NCI-H2227 (cell line): ENCODE results near the gene PLXND1.

Source experiments
- DNase-seq: peaks from one replicate; lab custom pipeline; 2025; ENCODE audit not compliant: unreplicated experiment; lab: John Stamatoyannopoulos, UW

The PLXND1 gene

DNA sequence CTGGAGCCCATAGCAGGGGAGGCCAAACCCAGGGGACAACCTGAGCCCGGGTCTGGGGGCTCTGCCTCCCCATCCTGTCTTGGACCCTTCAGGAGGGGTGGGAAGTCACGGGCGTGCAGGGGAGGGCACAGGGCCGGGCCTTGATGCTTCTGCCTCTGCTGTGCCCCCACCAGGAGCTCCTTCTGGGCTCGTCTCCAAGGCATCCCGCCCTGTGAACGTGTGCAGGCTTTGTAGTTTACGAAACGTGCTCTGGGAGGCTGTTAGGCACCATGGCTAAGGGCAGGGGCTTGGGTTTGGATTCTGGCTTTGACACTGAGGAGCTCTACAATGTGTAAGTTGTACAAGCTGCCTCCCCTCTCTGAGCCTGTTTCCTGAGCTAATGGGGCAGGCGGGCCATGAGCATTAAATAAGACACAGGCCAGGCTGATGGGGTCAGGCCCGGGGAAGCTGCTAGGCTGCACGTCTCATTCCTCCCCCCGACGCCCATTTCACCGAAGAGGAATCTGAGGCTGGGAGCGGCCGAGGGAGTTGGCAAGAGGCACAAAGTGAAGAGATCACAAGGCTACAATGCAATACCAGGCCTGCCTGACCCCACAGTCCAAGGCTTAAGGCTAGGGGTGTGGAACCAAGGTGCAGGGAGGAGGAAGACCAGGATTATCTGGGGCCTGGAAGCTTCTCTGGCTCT, 19.6 kb downstream of the PLXND1 start:
- no peak for DNase-seq

DNA sequence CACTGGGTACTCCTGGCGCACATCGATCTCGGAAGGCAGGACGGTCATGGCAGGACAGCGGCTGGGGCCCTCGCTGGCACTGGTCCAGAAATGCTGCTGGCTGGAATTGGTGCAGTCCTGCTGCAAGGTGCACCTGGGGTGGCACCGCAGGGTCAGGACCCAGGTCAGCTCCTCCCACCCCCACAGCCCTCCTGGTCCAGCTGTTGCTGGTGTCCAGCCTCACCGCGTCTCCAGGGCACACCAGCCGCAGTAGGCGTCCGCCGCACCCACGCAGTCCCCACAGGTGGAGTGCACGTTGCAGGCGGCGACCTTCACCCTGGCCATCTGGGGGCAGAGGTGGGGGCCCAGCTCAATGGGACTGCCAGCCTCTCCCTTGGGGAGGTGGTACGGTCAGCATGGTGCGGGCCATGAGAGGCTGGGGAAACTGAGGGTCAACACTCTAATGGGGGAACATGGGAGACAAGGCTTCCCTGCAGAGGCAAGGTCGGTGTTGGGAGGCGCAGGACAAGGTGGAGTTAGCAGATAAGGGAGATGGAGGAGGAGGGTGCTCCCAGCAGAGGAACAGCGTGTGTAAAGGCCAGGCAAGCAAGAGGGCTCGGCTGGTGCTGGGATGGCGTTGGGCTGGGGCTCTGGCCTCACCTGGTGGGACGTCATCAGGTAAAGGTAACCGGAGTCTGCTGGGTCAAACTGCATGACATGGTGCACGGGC, 20.4 kb downstream of the PLXND1 start:
- DNase-seq = no peak

DNA sequence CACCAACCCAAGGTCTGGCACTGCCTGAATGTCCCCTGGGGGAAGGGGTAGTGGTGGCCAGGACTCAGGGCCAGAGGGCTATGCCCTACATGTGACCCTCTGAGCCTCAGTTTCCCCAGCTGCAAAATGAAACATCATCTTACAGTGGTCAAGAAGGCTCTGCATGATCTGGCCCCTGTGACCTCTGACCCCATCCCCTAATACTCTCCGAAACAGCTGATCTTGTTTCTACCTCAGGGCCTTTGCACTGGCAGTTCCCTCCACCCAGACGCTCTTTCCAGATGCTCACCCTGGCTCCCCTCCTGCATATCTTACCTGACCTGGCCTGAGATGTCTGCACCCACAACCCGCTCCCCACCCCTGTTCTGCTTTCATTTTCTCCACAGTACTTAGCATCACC, 21.8 kb downstream of the PLXND1 start:
- DNase-seq = no peak

- no peak for DNase-seq
Observed at GRCh38 chr3:129583289-129583688, 23.2 kb downstream of the PLXND1 start.

DNA sequence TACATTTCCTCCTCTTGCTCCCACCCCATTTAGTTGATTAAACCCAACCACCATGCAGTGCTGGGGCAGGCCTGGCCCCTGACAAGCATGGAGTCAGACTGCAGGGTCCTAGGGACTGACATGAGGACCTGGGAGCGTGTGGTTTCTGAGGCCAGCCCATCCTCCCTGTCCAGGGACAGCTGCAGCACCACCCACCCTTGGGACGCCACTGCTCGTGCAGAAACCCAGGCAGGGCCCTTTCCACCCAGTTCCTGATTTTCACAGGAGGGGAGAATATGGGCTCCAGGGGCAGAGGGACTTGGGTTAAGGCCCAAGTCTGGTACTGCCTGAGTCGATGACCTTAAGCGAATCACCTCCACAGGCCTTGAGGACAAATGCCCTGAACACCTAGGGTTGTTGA, 23.7 kb downstream of the PLXND1 start:
- no peak for DNase-seq

DNA sequence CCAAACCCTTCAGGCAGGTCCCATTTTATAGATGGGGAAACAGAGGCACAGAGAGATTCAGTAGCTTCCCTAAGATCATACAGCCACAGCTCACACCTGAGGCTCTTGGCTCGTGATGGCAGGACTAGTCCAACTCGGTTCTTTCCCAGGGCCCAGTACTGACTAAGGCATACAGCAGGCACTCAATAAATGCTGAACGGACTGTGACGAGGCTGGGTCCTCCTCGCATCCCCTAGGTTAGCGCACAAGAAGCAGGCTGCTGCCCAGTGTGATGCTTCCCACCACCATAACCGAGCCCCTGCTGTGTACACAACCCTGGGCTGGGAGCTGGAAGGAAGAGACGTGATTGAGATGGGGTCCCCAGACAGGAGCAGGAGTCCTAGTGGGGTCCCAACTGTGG, 24.9 kb downstream of the PLXND1 start:
- no peak for DNase-seq

DNA sequence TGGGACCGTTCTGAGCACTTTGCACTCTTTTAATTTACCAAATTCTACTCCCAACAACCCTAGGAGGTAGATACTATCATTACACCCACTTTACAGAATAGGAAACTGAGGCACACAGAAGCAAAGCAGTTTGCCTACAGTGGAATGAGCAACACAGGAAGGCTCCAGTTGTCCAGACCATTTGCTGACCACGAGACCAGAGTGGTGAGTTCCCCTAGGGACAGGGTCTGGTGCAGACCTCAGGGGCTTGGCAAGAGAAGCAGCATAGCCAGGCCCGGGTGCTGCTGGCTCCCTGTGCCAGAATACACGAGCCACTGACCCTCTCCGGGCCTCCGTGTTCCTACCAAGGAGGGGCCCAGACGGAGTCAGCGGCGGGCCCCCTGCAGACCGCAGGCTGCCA, 26.5 kb downstream of the PLXND1 start:
- DNase-seq = no peak

- no peak for DNase-seq
Observed at GRCh38 chr3:129577925-129578786, 28.3 kb downstream of the PLXND1 start.

DNA sequence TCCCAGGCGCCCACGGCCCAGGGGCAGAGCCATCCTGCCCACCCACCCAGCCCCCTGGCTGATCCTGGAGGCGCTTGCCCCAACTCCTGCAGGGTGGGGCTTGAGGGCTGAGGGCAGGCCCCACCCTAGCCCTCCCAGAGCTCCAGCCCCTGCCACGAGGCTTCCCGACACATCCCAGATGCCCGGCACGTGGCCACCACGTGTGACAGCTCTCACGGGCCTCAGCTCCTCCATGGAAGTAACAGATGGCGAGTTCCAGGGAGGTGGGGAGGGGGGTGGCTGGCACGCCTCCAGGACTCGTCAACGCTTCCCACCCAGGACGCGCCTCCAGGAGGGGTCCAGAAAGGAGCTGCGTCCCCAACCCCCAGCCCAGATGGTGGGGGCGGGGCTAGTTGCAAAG, 29.1 kb downstream of the PLXND1 start:
- DNase-seq = no peak

GRCh38 chr3:129576514-129577352, 29.7 kb downstream of the PLXND1 start:
- no peak for DNase-seq

GRCh38 chr3:129575997-129576384, 30.5 kb downstream of the PLXND1 start:
- DNase-seq = no peak

DNA sequence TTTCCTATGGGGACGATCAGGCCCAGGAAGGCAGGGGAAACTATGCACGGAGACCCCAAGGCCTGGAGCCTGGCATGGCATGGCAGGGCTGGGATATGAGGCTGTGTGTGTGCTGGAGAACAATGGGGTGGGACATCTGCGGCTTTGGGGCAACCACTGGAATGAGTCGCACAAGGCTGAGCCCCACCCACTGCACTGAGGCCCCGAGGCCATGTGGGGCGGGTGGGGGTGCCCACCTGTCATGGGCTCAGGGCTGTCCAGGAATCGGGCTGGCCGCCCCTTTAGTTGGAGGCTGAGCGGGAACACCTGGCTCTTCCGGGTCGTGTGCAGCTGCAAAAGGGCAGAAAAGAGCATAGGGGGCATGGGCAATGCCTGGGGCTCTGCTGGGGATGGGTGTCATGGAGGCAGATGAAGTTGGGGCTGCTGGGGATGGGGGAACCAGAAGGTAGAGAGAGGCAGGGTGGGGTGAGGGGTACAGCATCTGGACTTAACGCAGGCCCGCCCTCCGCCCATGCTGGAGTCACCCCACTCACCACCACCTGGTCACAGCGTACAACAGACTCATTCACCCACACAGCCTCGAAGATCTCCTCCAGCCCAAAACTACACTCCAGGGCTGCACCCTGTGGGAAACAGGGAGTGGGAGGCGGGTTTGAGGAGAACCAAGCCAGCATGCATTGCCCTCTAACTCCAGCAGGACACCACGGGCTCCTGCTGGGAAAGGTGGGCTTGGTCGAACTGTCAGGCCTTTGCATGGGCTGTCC, 31.1 kb downstream of the PLXND1 start:
- DNase-seq = no peak

- no peak for DNase-seq
Observed at GRCh38 chr3:129574206-129574605, 32.3 kb downstream of the PLXND1 start.

DNA sequence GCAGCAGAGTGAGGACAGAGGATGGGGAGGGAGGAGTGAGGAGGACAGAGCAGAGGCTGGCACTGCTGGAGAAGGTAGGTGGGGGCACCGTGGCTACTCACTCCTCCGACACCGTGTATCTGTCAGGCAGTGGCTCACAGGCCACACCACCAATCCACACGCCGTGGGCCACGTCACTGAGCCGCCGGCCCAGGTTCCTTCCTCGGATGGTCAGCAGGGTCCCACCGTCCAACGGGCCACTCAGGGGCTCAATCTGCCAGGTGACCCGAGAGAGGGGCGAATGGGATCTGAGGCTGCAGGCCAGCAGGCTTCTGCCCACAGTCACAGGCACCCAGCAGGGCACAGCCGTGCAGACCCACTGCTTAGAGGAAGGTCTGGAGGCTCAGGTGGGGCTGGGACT, 33.0 kb downstream of the PLXND1 start:
- no peak for DNase-seq

- no peak for DNase-seq
Observed at GRCh38 chr3:129572603-129573002, 33.9 kb downstream of the PLXND1 start.

DNA sequence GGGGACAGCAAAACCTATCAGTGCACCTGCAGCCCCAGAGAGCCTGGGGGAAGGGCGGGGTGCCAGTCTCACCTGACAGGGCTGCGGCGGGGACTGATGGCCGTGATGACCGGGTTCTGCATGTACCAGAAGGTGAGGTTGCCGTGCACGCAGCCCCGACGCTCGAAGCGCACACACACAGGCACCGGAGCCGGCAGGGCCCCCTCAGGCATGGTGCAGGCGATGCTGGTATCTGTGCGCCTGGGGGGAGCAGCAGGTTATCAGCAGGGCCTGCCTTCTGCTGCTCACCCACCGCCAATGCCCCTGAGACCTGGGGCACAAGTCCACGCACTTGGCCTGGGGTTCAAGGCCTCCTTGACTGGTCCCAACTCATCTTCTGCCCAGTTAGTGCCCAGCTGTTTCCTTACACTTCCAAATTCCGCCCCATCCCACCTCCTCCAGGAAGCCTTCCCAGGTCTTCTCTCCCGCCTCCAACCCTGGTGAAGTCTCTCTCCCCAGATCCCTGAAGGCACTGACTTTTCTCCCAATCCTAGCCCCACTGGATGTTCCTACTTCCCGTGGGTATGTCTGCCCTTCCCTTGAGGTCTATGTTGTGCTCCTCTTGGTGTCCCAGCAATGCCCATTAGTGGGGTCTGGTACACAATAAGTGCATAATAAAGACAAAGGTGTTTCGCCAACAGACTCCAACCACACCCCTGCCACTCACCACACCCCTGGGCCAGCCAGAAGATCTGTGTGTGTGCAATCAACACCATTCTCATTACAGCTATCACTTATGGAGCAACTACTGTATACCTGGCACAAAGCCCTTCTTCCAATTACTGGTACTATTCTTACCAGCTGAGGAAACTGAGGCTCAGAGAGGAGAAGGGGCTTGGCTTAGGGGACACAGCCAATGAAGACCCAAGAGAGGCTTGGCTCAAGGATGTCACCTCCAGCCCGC, 34.6 kb downstream of the PLXND1 start:
- no peak for DNase-seq

DNA sequence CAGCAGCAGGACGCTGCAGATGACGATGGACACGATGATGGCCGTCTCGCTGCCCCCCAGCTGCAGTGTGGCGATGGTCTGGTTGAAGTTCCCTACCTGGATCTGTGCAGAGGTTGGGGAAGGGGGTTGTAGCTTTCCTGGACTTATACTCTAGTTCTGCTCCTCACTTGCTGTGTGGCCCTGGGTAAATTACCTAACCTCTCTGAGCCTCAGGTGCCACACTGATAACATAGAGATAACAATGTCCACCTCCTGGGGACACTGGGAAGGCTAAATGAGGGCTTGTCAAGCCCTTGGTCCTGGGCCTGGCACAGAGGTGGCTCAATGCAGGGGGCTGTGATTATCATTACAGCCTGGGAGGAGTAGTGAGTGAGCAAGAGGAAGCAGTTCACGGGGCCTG, 36.6 kb downstream of the PLXND1 start:
- no peak for DNase-seq

DNA sequence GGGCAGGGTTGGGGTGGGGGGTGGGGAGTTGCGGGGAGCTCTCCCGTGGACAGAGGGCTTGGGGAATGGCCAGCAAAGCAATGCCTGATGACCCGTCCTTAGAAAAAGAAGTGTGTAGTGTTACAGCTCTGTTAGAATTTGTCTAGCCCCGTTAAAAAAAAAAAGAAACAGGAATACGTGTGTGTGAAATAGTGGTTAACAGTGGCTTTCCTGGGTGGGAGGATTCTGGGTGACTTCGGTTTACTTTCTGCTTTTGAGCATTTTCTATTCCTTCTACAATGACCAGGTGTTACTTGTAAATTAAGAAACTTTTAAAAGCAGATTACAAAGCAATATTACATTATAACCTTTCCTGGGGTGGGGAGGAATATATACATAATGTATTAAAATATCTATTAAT, 38.5 kb downstream of the PLXND1 start:
- no peak for DNase-seq

DNA sequence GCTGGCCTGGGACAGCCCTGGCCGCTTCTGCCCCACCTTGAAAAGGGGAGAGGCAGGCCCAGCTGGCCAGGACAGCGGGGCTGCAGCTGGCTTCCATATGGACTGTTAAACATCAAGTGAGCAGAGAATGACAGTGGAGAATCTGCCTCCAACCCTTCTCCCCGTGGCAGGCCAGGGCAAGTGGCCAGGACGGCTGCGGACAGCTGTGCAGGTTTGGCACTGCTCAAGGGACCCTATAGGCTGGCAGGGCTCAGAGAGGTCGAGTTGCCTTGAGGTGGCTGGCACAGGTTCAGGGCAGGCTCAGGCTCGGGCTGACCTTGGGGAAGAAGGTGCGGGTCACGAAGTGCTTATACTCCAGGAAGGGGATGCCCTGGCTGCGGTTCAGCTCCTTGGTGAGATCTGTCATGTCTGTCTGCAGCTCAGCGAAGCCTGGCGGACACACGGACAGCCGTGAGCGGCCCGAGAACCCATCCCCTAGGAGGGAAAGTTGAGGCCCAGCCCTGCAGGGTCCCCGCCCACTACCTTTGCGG, 39.2 kb downstream of the PLXND1 start:
- DNase-seq = no peak
